SKM-1 (cell line): ENCODE data around the gene PLEKHM2.
"Not testable (repeated sequence)": the region's sequence is repeated elsewhere in the genome, so short reads cannot be mapped to it uniquely, and the experiment has no call there.

Source experiments
- DNase-seq: peaks from one replicate; lab custom pipeline; 2025; ENCODE audit not compliant: unreplicated experiment; lab: John Stamatoyannopoulos, UW

The PLEKHM2 gene, protein sequence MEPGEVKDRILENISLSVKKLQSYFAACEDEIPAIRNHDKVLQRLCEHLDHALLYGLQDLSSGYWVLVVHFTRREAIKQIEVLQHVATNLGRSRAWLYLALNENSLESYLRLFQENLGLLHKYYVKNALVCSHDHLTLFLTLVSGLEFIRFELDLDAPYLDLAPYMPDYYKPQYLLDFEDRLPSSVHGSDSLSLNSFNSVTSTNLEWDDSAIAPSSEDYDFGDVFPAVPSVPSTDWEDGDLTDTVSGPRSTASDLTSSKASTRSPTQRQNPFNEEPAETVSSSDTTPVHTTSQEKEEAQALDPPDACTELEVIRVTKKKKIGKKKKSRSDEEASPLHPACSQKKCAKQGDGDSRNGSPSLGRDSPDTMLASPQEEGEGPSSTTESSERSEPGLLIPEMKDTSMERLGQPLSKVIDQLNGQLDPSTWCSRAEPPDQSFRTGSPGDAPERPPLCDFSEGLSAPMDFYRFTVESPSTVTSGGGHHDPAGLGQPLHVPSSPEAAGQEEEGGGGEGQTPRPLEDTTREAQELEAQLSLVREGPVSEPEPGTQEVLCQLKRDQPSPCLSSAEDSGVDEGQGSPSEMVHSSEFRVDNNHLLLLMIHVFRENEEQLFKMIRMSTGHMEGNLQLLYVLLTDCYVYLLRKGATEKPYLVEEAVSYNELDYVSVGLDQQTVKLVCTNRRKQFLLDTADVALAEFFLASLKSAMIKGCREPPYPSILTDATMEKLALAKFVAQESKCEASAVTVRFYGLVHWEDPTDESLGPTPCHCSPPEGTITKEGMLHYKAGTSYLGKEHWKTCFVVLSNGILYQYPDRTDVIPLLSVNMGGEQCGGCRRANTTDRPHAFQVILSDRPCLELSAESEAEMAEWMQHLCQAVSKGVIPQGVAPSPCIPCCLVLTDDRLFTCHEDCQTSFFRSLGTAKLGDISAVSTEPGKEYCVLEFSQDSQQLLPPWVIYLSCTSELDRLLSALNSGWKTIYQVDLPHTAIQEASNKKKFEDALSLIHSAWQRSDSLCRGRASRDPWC

DNA sequence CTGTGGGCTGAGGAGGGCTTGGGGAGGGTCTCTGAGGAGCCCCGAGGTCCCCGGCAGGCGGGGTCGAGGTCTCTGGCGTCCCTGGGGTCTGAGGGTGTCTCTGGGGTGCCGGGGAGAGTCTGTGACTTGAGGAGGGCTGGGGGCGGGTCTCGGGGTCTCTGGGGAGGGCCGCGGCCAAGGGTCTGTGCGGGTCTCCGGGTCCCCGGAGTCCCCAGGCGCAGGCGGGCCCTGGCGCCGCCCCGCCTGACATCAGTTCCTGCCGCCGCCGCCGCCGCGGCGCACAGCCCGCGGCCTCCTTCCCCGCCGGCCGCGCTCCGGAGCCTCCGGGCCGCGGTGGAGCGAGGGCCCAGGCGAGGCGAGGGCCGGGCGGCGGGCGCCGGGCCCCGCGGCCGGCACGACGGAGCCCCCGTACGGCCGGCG is at the start of gene PLEKHM2:
PLEKHM2 (plus strand) TSS at position 279 of the 420 bp plus-strand sequence. CDS start 239 bp downstream, outside the sequence.
- DNase-seq = peak; percentile 13

DNA sequence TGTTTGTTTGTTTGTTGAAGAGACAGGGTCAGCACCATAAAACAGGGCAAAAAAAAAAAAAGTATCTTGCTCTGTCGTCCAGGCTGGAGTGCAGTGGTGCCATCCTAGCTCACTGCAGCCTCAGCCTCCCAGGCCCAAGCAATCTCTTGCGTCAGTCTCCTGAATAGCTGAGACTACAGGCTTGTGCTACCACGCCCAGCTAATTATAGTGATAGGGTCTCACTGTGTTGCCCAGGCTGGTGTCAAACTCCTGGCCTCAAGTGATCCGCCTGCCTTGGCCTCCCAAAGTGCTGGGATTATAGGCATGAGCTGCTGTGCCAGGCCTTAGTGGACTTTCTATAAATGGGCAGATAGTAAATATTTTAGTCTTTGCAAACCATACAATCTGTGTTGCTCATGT is 47.7 kb upstream of the PLEKHM2 start:
- DNase-seq = no peak

DNA sequence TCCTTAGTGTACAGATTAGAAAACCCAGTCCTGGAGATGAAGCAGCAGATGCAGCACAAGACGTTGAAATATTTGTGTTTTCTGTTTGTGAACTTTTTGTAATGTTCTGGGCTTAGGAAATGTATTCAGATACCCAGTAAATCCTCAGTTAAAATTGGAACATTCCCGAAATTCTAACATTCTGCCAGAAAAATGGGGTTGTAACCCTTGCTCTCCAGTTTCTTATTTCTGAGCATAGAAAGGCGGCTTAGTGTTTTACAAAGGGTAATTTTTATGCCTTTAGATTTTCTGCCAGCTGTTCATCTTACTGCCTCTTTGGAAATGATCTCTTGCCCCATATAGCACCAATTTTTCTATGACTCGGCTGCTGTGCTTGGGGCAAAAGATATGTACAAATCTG is 46.3 kb upstream of the PLEKHM2 start:
- DNase-seq = no peak

DNA sequence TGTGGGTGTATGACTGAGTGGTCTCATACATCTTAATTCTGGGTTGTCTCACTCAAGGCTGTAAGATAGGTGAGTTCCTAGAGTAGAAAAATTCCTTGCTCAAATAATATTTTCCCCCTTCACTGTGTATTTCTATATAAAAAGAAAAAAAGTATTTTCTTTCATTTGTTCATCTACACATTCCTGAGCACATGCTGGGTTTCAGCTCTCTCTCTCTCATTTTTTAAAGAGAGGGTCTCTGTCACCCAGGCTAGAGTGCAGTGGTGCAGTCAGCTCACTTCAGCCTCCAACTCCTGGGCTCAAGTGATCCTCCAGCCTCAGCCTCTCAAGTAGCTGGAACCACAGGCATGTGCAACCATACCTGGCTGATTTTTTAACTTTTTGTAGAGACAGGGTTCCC is 44.9 kb upstream of the PLEKHM2 start:
- DNase-seq = no peak

DNA sequence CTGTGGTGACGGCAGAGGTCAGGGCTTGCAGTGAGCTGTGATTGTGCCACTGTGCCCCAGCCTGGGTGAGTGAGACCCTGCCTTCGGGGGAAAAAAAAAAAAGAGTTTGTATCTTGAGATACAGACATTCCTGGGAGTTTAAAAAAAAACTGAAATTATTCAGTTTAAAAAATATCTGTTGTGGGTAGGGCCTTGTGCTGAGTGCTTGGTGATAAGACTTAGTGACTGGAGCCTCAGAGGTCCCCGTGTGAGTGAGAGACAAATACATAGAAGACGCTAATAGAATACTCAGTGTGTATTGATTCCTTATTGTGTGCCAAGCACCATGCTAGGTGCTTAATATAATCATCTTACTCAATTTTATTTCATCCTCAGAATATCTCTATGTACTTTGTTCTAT is 44.2 kb upstream of the PLEKHM2 start:
- DNase-seq = no peak

DNA sequence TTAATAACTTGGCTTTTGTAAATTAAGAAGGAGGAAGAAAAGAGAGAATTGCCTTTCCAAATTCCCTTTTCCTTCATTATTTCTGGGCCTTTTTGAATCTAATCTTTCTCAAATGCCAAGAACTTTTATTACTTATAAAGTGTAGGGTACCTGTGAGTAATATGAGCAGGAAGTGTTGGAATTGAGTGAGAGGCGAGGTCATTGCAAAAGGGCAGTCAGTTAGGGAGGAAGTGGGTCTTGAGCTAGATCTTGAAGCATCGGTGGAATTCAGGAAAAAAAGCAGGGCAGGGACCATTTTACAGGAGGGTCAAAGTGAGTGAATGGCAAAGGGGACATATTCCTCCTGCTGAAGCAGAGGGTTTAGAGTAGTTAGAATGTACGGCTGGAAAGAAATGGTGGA is 43.5 kb upstream of the PLEKHM2 start:
- DNase-seq = no peak

DNA sequence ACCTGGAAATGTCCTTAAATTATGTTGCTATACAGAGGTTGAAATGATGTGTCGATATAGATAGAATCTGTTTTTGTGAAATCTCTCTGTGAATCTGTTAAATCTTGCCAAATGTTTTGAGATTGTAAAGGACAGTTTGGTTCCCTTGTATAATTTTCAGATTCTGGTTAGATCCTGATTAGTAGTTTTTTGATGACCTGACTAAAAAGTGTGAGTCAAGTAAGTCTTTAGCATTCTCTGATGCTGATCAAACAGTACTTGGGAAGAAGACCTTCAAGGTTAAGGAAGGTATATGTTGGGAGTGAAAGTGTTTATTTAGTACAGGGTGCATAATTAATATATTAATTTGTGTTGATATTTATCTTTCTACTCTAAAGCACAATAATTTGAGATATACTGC is 34.2 kb upstream of the PLEKHM2 start:
- DNase-seq = no peak

DNA sequence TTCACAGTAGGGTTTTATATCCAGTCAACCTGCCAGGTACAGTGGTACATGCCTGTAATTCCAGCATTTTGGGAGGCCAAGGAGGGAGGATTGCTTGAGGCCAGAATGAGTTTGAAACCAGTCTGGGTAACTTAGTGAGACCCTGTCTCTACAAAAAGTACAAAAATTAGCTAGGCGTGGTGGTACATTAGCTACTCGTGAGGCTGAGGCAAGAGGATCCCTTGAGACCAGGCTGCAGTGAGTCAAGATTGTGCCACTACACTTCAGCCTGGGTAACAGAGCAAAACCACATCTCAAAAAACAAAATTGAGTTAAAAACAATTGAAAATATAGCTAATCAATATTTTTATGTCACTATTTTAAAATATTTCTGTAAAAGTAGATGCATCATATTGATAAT is 33.7 kb upstream of the PLEKHM2 start:
- DNase-seq = no peak

DNA sequence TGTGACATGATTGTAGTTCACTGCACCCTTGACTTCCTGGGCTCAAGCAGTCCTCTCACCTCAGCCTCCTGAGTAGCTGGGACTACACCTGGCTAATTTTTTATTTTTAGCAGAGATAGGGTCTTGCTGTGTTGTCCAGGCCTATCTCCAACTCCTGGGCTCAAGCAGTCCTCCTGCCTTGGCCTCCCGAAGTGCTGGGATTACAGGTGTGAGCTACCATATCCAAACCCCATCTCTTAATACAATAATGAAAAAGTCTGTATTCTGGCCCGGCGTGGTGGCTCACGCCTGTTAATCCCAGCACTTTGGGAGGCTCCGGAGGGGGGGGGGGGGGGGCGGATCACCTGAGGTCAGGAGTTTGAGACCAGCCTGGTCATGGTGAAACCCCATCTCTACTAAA is 32.0 kb upstream of the PLEKHM2 start:
- DNase-seq = not testable (repeated sequence)

DNA sequence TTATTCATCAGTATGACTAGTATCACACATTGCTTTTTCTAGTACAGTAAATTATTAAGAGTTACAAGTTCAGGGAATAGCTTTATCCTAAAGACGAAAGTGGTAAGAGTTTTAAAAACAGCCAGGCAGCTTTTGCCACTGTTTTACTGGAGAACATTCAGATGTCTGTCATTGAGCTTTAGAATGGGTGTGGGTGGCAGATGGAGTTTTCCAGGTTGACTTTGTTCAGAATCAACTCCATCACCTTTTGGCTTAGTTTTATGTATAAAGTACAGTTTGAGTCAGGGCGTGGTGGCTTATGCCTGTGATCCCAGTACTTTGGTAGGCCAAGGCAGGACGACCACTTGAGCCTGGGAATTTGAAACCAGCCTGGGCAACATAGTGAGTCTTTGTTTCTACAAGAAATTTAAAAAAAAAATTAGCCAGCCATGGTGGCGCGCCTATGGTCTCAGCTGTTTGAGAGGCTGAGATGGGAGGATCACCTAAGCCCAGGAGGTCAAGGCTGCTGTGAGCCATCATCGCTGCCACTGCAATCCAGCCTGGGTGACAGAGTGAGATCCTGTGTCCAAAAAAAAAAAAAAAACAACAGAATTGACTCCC is 29.9 kb upstream of the PLEKHM2 start:
- DNase-seq = no peak

DNA sequence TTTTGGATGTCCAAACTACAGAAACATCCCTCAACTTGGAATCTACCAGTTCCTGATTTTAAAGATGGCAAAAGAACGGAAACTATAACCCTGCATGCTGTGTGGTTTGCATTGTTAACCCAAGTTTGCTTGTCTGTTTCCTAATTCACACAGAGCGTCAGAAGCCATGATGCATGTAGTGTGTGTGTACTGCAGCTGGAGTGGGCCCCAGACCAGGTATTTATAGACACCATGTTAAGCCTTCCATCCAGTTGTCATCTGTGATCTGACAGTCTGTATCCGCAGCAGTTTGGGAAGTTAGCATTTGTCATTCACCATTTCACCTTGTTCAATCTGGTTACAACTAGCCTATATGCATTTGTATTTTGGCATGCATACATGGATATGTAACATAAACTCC is 27.7 kb upstream of the PLEKHM2 start:
- DNase-seq = no peak

DNA sequence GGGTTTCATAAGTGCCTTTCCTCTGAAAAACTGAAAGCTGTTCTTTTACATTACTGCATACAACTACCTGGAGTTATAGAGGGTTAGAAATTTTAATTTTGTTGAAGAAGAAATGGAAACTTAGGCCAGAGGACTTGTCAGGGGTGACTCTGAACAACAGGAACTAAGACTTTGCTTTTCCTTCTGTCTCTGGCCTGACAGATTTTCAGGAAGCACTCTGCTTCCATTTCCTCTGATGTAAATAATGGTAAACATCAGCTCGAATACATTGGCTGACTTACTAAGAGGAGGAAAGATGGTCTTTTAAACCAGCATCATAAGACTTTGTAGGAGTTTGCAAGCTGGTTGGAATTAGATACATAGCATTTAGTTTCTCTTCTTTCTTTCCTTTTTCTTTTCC is 27.1 kb upstream of the PLEKHM2 start:
- DNase-seq = no peak

DNA sequence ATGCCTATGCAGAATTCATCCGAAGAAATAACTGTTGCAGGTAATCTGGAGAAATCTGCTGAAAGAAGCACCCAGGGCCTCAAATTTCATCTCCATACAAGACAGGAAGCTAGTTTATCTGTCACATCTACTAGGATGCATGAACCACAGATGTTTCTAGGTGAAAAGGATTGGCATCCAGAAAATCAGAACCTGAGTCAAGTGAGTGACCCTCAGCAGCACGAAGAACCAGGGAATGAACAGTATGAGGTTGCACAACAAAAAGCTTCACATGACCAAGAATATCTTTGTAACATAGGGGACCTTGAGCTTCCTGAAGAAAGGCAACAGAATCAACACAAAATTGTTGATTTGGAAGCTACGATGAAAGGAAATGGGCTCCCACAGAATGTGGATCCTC is 24.0 kb upstream of the PLEKHM2 start:
- DNase-seq = no peak

DNA sequence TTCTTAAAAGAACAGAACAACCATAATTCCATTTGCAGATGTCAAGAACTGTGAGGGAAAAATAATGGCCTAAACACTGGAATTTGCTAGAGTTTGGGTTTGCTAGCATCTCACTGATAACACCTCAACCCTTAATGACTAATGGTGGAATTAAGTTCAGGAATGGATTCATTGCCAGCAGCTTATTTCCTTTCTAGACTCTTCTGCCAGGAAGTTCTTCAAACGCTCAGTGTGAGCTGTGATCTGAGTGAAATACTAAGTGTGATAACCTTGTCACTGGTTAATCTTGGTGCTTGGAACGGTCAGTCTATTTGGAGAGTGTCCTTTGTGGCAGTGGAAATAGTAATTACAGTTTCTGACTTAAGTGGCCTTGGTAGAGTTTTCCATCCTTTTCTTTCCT is 21.6 kb upstream of the PLEKHM2 start:
- DNase-seq = no peak

DNA sequence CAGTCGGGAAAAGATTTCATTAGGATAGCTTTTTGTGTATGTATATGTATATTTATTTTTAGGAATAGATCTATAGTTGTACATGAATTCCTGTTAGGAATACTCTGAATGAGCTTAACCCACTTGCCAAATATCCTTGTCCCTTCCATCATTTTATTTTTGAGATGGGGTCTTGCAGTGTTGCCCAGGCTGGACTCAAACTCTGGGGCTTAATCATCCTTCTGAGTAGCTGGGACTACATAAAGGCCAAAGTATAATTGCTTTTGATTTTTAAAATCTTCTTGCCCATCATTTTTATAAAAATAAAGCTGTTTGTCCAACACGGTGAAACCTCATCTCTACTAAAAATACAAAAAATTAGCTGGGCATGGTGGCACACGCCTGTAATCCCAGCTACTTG is 20.2 kb upstream of the PLEKHM2 start:
- no peak for DNase-seq

DNA sequence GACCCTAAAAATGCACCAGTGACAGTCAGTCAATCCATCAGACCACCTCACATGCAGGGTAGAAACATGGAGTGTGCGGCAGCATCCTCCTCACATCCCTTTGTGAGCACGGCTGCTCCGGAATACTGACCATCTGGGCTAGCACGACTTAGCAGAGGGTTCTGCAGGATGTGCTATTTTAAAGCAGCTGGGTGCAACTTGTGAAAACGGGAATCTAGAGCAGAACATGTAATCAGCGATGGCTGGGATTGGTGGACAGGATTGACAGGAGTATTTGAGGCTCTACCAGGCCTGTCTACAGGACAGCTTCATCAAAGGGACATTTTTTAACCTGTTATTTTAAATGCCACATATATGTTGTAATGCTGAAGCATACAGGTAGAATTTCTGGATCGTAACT is 16.8 kb upstream of the PLEKHM2 start:
- DNase-seq = no peak

DNA sequence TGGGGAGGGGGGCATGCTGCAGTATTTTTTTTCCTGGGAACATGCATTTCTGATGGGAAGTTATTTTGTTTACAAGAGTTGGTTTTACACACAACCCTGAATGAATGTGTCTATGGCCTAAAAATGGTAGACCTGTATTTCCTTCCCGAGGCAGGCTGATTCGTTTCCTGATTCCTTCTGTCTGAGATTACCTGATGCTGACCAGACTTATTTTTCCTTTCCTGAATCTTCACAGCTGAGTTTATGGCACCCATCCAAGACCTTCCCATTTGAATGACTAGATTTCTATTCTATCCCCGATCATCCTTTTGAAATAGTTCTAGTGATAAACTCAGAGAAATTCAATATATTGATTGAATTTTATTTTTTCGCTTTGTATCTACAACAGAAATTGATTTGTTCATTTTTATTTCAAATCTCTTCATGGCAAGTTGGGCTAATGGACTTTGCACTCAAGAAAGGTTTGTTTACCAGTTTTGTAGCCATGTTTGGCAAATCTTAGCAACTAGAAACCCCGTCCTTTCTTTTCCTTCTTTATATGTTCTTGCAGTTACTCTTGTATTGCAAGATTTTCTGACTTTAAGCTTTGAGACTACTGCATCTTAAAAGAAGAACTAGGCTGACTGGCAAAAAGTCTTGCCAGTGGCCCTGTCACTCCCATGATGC is 15.9 kb upstream of the PLEKHM2 start:
- DNase-seq = no peak

DNA sequence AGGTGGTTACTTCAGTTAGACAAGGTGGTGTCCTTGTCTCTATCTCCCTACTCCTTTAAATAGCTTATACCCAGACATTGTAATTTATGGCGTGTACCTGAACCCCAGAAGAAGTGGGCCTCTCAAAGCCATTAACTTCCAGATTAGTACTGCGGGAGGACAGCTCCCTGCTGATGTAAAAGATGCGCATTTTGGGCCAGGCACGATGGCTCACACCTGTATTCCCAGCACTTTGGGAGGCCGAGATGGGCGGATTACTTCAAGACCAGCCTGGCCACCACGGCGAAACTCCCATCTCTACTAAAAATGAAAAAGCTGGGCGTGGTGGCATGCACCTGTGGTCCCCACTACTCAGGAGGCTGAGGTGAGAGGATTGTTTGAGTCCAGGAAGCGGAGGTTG is 15.0 kb upstream of the PLEKHM2 start:
- DNase-seq = no peak

DNA sequence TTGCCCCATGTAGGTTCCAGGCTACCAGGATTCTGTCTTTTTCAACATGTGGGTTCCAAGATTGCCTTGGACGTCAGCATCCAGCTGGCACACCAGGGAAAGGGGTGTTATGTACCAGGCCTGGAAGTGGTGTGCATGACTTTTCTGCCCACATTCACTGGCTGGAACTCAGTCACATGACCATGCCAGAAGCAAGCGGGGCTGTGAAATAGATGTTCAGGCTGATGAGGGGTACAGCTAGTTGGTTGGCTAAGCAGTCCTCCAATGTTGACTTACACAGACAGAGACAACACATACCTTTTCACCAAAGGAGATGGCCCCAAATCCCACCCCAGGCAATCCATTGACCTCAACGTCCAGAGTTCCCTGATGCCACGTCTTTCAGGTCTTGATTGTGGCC is 14.3 kb upstream of the PLEKHM2 start:
- no peak for DNase-seq

DNA sequence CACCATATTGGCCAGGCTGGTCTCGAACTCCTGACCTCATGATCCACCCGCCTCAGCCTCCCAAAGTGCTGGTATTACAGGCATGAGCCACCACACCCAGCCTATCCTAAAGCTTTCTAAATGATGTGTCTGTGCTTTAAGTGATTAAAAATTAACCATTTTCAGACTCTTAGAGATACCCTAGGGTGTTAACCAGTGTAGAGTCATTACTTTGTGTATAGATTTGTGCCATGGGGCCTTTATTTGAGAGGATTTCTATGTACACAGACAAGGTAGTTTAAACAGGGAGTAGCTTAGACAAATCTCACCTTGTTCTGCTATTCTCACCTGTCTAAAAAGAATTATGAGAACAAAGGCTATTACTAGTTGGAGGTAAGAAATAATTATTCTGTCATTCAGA is 12.7 kb upstream of the PLEKHM2 start:
- no peak for DNase-seq
